Measurements from ENCODE around the gene KCNE4. TPM values are rescaled to one million over a fixed set of nuclear protein-coding genes. Genes with fewer than 3 reads are reported as not detected.

The KCNE4 gene
- total RNA-seq, 4 donors from 2014 or later, result 1.9 to 16.6 (median 10.3) TPM

DNA sequence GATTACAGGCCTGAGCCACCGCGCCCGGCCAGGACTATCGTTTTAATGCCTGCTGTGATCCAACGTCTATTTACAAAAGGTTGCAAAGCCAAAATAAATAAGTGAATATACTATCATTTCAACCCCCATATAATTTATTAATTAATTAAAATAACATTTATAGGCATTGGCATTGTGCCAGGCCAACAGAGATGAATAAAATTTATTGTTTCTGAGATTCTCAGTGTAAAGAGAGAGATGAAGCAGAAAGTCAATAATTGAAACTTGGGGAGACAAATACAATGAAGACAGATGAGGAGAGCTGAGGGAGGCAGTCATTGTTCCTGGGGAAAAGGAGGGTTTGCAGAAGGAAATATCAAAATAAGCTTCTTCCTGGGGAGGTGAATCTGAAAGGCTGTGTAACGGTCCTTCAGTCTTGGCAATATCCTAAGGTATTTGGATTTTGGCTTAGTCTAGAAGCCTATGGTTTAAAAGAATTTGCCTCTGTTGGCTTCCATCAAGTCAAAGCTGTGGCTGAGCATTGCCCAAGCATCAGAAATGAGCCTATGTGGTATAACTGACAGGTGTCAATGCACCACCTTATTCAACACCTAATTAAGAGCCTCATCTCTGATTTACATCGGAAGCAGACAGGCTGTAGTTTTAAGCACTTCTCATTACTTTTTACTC is 31.5 kb downstream of the KCNE4 start:
- TF ChIP-seq, protein P1, sequence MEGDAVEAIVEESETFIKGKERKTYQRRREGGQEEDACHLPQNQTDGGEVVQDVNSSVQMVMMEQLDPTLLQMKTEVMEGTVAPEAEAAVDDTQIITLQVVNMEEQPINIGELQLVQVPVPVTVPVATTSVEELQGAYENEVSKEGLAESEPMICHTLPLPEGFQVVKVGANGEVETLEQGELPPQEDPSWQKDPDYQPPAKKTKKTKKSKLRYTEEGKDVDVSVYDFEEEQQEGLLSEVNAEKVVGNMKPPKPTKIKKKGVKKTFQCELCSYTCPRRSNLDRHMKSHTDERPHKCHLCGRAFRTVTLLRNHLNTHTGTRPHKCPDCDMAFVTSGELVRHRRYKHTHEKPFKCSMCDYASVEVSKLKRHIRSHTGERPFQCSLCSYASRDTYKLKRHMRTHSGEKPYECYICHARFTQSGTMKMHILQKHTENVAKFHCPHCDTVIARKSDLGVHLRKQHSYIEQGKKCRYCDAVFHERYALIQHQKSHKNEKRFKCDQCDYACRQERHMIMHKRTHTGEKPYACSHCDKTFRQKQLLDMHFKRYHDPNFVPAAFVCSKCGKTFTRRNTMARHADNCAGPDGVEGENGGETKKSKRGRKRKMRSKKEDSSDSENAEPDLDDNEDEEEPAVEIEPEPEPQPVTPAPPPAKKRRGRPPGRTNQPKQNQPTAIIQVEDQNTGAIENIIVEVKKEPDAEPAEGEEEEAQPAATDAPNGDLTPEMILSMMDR (IDR thresholded peaks at IDR 0.05), result no peak
- DNase-seq (ENCODE audit: low spot score) (no peak), ATAC-seq (ENCODE audit: low FRiP score) (no peak)

DNA sequence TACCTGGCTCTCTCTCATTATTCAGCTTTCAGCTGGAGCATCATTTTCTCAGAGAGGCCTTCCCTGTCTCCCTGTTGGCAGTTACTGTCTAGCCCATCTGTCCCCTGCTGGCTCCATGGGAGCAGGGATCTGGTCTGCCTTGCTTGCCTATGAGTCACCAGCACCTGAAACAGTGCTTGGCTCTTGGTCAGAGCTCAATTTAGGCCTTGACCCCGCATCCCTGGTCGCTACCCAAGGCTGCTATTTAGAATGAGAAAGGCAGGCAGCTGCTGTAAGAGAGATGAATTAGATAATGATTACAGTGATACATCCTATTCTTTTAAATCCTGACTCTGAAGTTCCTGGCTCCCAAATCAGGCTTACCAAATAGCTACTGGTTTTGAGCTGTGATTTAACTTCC is 32.9 kb downstream of the KCNE4 start:
- TF ChIP-seq, protein P1 (IDR thresholded peaks at IDR 0.05), result no peak
- DNase-seq (ENCODE audit: low spot score) (no peak), ATAC-seq (ENCODE audit: low FRiP score) (no peak)

DNA sequence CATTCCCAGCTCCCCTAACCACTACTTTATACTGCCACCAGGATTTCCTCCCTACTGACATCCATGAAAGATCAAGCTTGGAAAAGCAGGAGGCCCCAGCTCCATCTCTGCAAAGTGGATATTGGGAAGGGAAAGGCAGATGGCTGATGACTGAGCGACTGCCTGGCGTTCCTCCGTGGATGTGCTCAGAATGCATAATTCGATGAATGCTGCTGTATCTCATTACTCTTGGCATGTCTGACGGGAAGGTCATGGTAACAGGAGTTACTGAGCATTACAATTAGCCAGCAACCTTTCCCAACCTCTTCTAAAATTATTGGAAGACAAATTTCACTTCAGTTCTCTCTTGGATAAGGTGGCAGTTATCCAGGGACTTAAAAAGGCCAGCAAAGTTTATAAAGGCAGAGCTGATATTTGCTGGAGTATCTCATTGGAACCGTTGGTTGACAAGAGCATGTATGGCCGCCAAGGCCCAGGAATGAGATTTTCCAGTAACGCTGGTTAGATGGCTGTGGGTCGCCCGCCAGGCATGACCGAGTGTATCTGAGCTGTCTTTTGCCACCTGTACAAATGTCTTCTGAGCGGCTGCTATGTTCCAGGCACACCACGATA is 34.5 kb downstream of the KCNE4 start:
- TF ChIP-seq, protein P1 (IDR thresholded peaks at IDR 0.05), result no peak
- DNase-seq (ENCODE audit: low spot score) (no peak), ATAC-seq (ENCODE audit: low FRiP score) (no peak)

DNA sequence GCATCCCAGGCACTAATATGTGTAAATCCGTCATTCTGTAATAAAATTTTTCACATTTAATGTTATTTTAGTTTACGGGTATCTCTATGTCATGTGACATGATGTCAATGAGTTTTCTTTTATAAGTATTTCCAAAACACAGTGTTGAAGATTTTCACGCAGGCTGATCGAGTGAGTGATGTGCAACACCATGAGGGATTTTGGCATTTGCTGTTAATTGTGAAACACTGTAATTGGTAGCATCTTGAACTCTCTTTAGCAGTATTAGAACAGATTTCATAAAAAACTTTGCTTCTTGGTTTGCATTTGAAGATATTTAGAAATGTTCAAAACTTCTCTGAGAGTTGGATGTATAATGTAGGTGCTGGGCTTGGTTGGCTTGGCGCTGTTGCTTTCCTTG is 35.5 kb downstream of the KCNE4 start:
- DNase-seq (ENCODE audit: low spot score) (no peak), ATAC-seq (ENCODE audit: low FRiP score) (no peak)
- TF ChIP-seq, protein P1 (IDR thresholded peaks at IDR 0.05), result no peak

DNA sequence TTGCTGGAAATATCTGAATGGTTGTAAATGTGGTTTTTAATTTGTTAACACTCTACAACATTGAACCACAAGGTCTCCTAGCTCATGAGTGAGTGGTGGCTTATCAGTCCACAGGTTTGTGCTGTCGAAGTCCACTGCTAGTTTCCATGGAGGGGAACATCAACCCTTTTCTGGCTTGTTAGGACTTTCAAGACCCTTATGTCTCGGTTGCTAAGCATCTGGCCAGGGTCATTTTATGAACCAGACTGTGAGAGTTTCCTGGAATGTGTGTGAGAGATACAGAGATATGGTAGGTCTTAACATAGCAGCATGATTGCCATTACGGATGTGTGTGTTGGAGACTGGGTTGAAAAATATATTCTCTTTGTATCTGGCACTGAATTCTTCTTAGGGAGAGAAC is 36.9 kb downstream of the KCNE4 start:
- ATAC-seq (ENCODE audit: low FRiP score) (no peak), DNase-seq (ENCODE audit: low spot score) (no peak)
- TF ChIP-seq, protein P1 (IDR thresholded peaks at IDR 0.05), result no peak

DNA sequence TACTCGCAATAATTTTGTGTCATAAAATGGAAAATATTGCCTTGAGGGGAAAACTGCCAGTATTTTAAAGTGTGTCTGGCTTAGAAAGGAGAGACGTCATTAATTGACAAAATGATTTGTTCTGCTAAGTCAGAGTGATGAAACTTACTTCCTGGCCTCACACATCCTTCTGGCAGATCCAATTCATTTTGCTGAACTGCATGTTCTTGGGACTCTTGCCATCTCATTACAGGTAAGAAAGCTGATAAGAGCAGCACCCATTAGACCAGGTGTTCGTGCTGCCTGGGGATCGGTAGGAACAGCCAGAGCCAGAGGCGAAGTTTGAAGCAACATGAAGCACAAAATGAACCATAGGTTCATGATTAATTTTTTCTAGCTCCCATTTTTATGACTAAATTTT is 38.0 kb downstream of the KCNE4 start:
- ATAC-seq (ENCODE audit: low FRiP score), result peak; percentile 39
- DNase-seq (ENCODE audit: low spot score), result no peak
- TF ChIP-seq, protein P1 (IDR thresholded peaks at IDR 0.05), result no peak
